Ishikawa (cell line): ENCODE data around the gene NCOR2.
A peak's percentile ranks its signal among the peaks of the same experiment; 100 is the strongest.

Source experiments
- CEBPB ChIP-seq: IDR thresholded peaks from 2 replicates; pipeline ENCODE4 v1.6.1; 2012
- CREB1 ChIP-seq: IDR thresholded peaks from 2 replicates; pipeline ENCODE4 v1.6.1; 2012; ENCODE audit warnings: low read depth
- EGR1 ChIP-seq: IDR thresholded peaks from 2 replicates; pipeline ENCODE4 v1.6.1; 2012
- EP300 ChIP-seq: IDR thresholded peaks from 2 replicates; pipeline ENCODE4 v1.6.1; 2012; ENCODE audit warnings: borderline replicate concordance
- FOXM1 ChIP-seq: IDR thresholded peaks from 2 replicates; pipeline ENCODE4 v1.6.1; 2012; ENCODE audit warnings: low read depth, borderline replicate concordance
- NFIC ChIP-seq: IDR thresholded peaks from 2 replicates; pipeline ENCODE4 v1.6.1; 2012
- RAD21 ChIP-seq: IDR thresholded peaks from 2 replicates; pipeline ENCODE4 v1.6.1; 2012; ENCODE audit warnings: low read depth
- TAF1 ChIP-seq: IDR thresholded peaks from 2 replicates; pipeline ENCODE4 v1.6.1; 2012; ENCODE audit warnings: low read depth, mild to moderate bottlenecking
- TCF12 ChIP-seq: IDR thresholded peaks from 2 replicates; pipeline ENCODE4 v1.6.1; 2012; ENCODE audit warnings: low read depth
- TEAD4 ChIP-seq: IDR thresholded peaks from 2 replicates; pipeline ENCODE4 v1.6.1; 2012
- YY1 ChIP-seq: IDR thresholded peaks from 2 replicates; pipeline ENCODE4 v1.6.1; 2012; ENCODE audit warnings: low read depth
- ZBTB7A ChIP-seq: IDR thresholded peaks from 2 replicates; pipeline ENCODE4 v1.6.1; 2012; ENCODE audit warnings: low read depth
- TF ChIP-seq, protein P1 (sequence below): IDR thresholded peaks from 2 replicates; pipeline ENCODE4 v1.6.1; 2012
- TF ChIP-seq, protein P2 (sequence below): IDR thresholded peaks from 2 replicates; pipeline ENCODE4 v1.6.1; 2012
- TF ChIP-seq, protein P3 (sequence below): IDR thresholded peaks from 2 replicates; pipeline ENCODE4 v1.6.1; 2012; ENCODE audit warnings: low read depth, mild to moderate bottlenecking

The NCOR2 gene

DNA sequence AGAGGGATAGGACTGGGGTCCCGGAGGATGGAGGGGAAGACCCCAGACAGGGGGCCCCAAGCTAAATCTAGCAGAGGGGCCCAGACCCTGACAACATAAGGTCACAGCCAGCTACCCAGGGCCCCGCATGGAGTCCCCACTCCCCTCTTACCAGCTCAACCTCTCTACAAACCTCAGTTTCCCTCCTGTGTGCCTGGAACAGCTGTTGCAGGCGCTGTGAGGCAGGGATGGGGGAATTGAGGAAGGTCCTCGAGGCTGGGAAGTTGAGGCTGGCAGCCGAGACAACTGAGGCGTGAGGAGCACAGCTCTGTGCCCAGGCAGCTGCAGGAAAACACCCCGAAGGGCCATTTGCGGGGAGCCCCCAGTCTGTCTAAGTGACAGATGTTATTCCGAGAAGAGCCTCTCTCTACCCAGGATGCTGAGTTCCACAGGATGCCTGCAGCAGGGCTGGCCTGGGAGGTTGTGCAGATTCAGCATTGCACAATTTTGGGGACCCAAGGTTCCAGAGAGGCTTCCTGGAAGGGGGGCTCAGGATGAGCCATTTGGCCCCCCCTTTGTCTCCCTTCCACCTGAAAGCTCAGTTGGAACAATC is 42.7 kb upstream of the NCOR2 start:
- TF ChIP-seq, protein P1, sequence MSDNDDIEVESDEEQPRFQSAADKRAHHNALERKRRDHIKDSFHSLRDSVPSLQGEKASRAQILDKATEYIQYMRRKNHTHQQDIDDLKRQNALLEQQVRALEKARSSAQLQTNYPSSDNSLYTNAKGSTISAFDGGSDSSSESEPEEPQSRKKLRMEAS, result no peak
- TF ChIP-seq FOXM1 (no peak), EP300 (no peak), TCF12 (no peak), NFIC (no peak), CEBPB (no peak), CREB1 (no peak), EGR1 (no peak), ZBTB7A (no peak), YY1 (no peak), TAF1 (no peak), TEAD4 (no peak), RAD21 (no peak)
- TF ChIP-seq, protein P2, sequence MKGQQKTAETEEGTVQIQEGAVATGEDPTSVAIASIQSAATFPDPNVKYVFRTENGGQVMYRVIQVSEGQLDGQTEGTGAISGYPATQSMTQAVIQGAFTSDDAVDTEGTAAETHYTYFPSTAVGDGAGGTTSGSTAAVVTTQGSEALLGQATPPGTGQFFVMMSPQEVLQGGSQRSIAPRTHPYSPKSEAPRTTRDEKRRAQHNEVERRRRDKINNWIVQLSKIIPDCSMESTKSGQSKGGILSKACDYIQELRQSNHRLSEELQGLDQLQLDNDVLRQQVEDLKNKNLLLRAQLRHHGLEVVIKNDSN, result no peak
- TF ChIP-seq, protein P3, sequence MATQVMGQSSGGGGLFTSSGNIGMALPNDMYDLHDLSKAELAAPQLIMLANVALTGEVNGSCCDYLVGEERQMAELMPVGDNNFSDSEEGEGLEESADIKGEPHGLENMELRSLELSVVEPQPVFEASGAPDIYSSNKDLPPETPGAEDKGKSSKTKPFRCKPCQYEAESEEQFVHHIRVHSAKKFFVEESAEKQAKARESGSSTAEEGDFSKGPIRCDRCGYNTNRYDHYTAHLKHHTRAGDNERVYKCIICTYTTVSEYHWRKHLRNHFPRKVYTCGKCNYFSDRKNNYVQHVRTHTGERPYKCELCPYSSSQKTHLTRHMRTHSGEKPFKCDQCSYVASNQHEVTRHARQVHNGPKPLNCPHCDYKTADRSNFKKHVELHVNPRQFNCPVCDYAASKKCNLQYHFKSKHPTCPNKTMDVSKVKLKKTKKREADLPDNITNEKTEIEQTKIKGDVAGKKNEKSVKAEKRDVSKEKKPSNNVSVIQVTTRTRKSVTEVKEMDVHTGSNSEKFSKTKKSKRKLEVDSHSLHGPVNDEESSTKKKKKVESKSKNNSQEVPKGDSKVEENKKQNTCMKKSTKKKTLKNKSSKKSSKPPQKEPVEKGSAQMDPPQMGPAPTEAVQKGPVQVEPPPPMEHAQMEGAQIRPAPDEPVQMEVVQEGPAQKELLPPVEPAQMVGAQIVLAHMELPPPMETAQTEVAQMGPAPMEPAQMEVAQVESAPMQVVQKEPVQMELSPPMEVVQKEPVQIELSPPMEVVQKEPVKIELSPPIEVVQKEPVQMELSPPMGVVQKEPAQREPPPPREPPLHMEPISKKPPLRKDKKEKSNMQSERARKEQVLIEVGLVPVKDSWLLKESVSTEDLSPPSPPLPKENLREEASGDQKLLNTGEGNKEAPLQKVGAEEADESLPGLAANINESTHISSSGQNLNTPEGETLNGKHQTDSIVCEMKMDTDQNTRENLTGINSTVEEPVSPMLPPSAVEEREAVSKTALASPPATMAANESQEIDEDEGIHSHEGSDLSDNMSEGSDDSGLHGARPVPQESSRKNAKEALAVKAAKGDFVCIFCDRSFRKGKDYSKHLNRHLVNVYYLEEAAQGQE, result no peak

DNA sequence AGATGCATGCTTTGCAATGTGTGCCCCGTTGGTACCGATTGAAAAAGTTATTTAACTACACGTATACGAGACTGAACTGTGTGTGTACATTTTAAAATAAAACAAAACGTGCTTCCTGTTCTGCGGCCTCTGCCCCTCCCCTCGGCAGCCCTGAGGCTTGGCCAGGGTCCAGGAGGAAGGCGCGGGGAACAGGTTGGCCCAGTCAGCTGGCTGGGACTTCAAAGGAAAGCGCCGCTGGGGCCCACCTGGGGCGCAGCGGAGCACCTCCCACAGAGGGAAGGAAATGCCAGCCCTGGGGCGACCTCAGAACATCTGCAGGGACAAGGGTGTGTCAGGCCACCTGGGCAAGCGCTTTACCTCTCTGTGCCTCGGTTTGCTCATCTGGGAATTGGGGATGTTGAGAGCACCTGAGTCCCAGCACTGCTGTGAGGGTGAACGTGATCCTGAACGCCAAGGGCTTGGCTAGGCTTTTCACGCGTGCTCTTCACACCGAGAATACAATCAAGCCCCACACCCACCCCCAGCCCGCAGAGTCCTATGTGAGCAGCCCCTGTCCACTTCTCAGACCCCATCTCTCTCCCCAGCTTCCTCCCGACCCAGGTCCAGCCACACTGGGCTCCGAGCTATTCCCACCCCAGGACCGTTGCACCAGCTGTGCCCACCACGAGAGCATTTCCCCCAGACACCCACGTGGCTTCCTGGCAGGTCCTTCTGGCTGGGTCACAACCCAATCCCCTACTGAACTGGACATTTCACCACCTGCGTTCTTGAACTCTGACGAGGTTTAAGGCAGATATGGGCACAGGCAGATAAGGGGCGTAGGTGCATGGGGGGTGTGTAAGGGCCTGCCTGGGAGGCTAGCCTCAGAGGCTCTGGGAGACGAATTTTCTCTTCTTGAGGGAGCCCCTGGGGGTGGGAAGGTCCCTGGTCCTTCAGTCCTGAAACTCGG is 41.9 kb upstream of the NCOR2 start:
- TF ChIP-seq CREB1 (no peak), CEBPB (peak; percentile 74; the same call in 1 of the 2 replicates), TAF1 (no peak), FOXM1 (peak; percentile 97), EGR1 (no peak; the same call in 1 of the 2 replicates), NFIC (peak; percentile 100), EP300 (peak; percentile 99), RAD21 (peak; percentile 41), TEAD4 (peak; percentile 96), TCF12 (peak; percentile 100)
- TF ChIP-seq, protein P1, result peak; percentile 83
- TF ChIP-seq, protein P3, result 0 out of 2 replicates have a peak, but pooled peaks have one; percentile 20
- TF ChIP-seq, protein P2, result peak; percentile 59

DNA sequence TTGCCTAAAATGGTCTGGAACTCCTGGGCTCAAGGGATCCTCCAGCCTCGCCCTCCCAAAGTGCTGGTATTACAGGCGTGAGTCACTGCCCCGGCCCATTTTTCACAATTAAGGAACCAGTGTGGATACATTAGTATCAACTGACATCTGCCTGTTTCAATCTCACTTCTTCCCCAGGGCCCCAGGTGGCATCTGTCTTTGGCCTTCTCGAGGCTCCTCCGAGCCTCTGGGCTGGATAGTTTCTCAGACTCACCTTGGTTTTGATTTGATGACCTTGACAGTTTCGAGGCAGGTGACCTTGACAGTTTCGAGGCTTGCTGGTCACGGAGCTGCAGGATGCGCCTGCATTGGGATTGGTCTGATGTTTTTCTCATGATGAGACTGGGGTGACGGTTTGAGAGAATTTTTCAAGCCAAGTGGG is 41.0 kb upstream of the NCOR2 start:
- no peak for TF ChIP-seq TAF1
- TF ChIP-seq TCF12, result peak; percentile 30; the same call in 1 of the 2 replicates

DNA sequence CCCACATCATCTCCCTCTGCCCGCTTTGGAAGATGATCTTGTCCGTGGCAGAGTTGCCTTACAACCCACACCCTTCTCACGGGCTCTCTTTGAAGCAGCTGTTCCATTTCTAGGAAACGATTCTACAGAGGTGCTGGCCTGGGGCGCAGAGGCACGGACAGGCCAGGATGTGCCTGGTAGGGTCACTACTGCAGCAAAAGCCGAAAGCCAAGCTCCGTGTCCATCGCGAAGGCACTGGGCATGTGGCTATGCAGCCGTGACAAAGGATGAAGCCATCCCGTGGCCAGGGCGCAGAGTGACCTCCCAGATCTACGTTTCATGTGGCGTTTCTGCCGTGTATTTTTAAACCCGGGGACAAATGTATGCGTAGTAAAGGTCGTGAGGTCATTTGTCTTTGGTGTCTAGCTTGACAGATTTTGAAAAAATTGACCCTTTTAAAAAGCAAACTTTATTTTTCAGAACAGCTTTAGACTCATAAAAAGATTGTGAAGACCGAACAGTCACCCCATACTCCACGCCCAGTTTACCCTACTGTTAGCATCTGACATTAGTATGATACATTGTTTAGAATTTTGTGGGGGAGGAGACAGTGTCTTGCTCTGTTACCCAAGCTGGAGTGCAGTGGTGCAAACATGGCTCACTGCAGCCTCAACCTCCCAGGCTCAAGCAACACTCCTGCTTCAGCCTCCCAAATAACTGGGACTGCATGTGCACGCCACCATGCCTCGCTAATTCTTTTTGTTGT is 40.4 kb upstream of the NCOR2 start:
- TF ChIP-seq NFIC (no peak), EGR1 (no peak), RAD21 (no peak), EP300 (no peak), TEAD4 (no peak), TCF12 (no peak; the same call in 1 of the 2 replicates), FOXM1 (no peak), YY1 (no peak), CREB1 (no peak), TAF1 (no peak), CEBPB (no peak), ZBTB7A (no peak)
- TF ChIP-seq, protein P3, result no peak
- TF ChIP-seq, protein P2, result no peak
- TF ChIP-seq, protein P1, result no peak
